ENCODE data around the gene KRTAP10-11. TPM values are rescaled to one million over a fixed set of nuclear protein-coding genes. Genes with fewer than 3 reads are reported as not detected.
"Not testable (repeated sequence)": the region's sequence is repeated elsewhere in the genome, so short reads cannot be mapped to it uniquely, and the experiment has no call there.

KRTAP10-11 gene
- total RNA-seq = not detected

- H3K27ac ChIP-seq; H3K4me3 ChIP-seq (replicated peaks in 1 of 3); DNase-seq; H3K9me3 ChIP-seq; H3K4me1 ChIP-seq; intact Hi-C loops (cut with DNase I); H3K27me3 ChIP-seq; H3K36me3 ChIP-seq: not testable (repeated sequence)
- WGBS, 2 donors = 71 to 80% methylated on average over 10 to 12 of the region's 21 CpGs
These were observed at the start of gene KRTAP10-11 for GRCh38 chr21:44646366-44647221. Gene KRTAP10-11, plus strand, starts transcription at chr21:44646414. Its CDS starts 45 bp downstream, at chr21:44646459.

- Histone ChIP-seq H3K27ac (no peak overlapping the region), H3K27me3 (no peaks in the 10 kb centered on the region), H3K4me3 (replicated peaks in 1 of 3) (no peak overlapping the region), H3K4me1 (no peaks in the 10 kb centered on the region), H3K9me3 (no peaks in the 10 kb centered on the region), H3K36me3 (no peaks in the 10 kb centered on the region)
- WGBS, 2 donors = 85% methylated on average over 11 of the region's 11 CpGs
- intact Hi-C loops (cut with DNase I) = no loop called here
- TF ChIP-seq CTCF (IDR thresholded peaks at IDR 0.05) = no peak
- TF ChIP-seq POLR2A (IDR thresholded peaks at IDR 0.05) = no peak
- no peak for DNase-seq
These were observed 48.2 kb upstream of the KRTAP10-11 start for GRCh38 chr21:44598061-44598460.

- Histone ChIP-seq H3K36me3 (no peaks in the 10 kb centered on the region), H3K4me1 (no peaks in the 10 kb centered on the region), H3K27me3 (no peaks in the 10 kb centered on the region), H3K9me3 (no peaks in the 10 kb centered on the region), H3K4me3 (replicated peaks in 1 of 3) (no peak overlapping the region), H3K27ac (no peak overlapping the region)
- TF ChIP-seq CTCF (IDR thresholded peaks at IDR 0.05) = no peak
- intact Hi-C loops (cut with DNase I) = no loop called here
- WGBS, 2 donors = 89 to 91% methylated on average over 8 of the region's 8 CpGs
- DNase-seq = no peak
These were observed 46.8 kb upstream of the KRTAP10-11 start for GRCh38 chr21:44599264-44600029.

GRCh38 chr21:44600118-44600978 is 45.9 kb upstream of the KRTAP10-11 start, which contains the start of gene KRTAP10-7:
Gene KRTAP10-7, plus strand, starts transcription at chr21:44600597. Its CDS starts 25 bp downstream, at chr21:44600622.
- DNase-seq; H3K27me3 ChIP-seq; H3K36me3 ChIP-seq; H3K27ac ChIP-seq; H3K4me1 ChIP-seq; H3K9me3 ChIP-seq; intact Hi-C loops (cut with DNase I); H3K4me3 ChIP-seq (replicated peaks in 1 of 3): not testable (repeated sequence)
- WGBS, 2 donors = 82 to 84% methylated on average over 15 to 19 of the region's 23 CpGs

- H3K4me3 ChIP-seq (replicated peaks in 1 of 3); H3K36me3 ChIP-seq; H3K4me1 ChIP-seq; H3K9me3 ChIP-seq; H3K27ac ChIP-seq; intact Hi-C loops (cut with DNase I); DNase-seq; H3K27me3 ChIP-seq: not testable (repeated sequence)
- WGBS, 2 donors = 83 to 92% methylated on average over 5 to 9 of the region's 10 CpGs
These were observed 45.1 kb upstream of the KRTAP10-11 start for GRCh38 chr21:44601091-44601490.
